Kidney (tissue), 14 donors: ENCODE results near the gene WNK4. TPM values are rescaled to one million over a fixed set of nuclear protein-coding genes. Genes with fewer than 3 reads are reported as not detected.

Source experiments
- DNase-seq, 5 donors: peaks; one replicate each; pipeline ENCODE4 v3.0.0-alpha.2; 2013 to 2020
- FAIRE-seq: peaks from 2 replicates; lab custom pipeline; 2012; peaks lifted over from hg19 to GRCh38; lab: Jason Lieb, UNC
- H3K27ac ChIP-seq, 2 donors: one replicate each; pipeline ENCODE4 v1.7.0; 2013; ENCODE audit warnings: low read depth in 2 of 2, low read length in 2 of 2, inconsistent platforms in 1 of 2
- H3K27me3 ChIP-seq: one replicate; pipeline ENCODE4 v1.7.1; 2013; ENCODE audit warnings: low read length, inconsistent platforms; ENCODE audit not compliant: control insufficient read depth, insufficient read depth
- H3K36me3 ChIP-seq, 3 donors: one replicate each; pipeline versions ENCODE4 v1.7.0 to v1.7.1; 2013; ENCODE audit warnings: low read length in 3 of 3, control low read depth in 1 of 3, inconsistent platforms in 1 of 3; ENCODE audit not compliant: insufficient read depth in 3 of 3, control insufficient read depth in 2 of 3
- H3K4me1 ChIP-seq, 3 donors: one replicate each; pipeline versions ENCODE4 v1.7.0 to v1.7.1; 2013; ENCODE audit warnings: low read length in 3 of 3, inconsistent platforms in 1 of 3, low read depth in 1 of 3; ENCODE audit not compliant: control insufficient read depth in 2 of 3, insufficient read depth in 2 of 3
- H3K4me3 ChIP-seq, 3 donors: one replicate each; pipeline versions ENCODE4 v1.7.0 to v1.8.1; 2013; ENCODE audit warnings: low read length in 3 of 3, control low read depth in 1 of 3, inconsistent platforms in 1 of 3
- H3K9ac ChIP-seq, 3 donors: one replicate each; pipeline versions ENCODE4 v1.7.0 to v1.7.1; 2013; ENCODE audit warnings: low read length in 3 of 3, control low read depth in 1 of 3, inconsistent platforms in 1 of 3
- H3K9me3 ChIP-seq, 3 donors: one replicate each; pipeline versions ENCODE4 v1.7.0 to v1.7.1; 2013; ENCODE audit warnings: low read length in 3 of 3, control low read depth in 1 of 3, inconsistent platforms in 1 of 3; ENCODE audit not compliant: control insufficient read depth in 2 of 3, insufficient read depth in 1 of 3
- intact Hi-C: fragments of 100-400 bp; cut with DNase I; formaldehyde crosslinking; loops from one replicate; pipeline ENCODE4 v1.11.1; 2022
- polyA plus RNA-seq: library from polyadenylated mRNA; stranded (reverse); fragments of 350-450 nt; fragmentation: Illumina TruSeq; extraction: RNeasy Lipid Tissue Mini Kit (QIAGEN cat#74804); gene quantifications from one replicate; pipeline ENCODE4 v1.2.3, GENCODE V29; 2014; ENCODE audit warnings: low read depth, low replicate concordance; ENCODE audit not compliant: insufficient read depth
- total RNA-seq: library from RNA; stranded (reverse); fragmentation: NEBNext Ultra II Directional; extraction: Animal tissue kit (Norgen Biotek cat#: 25700); gene quantifications from one replicate; pipeline ENCODE4 v1.2.1, GENCODE V29; 2021
- TF ChIP-seq, protein P1 (sequence below): IDR thresholded peaks from 3 replicates; pipeline ENCODE4 v1.5.1; 2012; ENCODE audit warnings: mild to moderate bottlenecking, moderate library complexity, borderline replicate concordance; ENCODE audit not compliant: insufficient read depth; ENCODE audit errors: extremely low read depth
- donor health status: control.
- donor health status: control.
- donor health status: control.
- donor health status: control.
- donor health status: control.
- donor health status: DM: yes; HTN: yes; CAD: no.
- donor health status: Normal renal cell carcinoma (clear cell type).

WNK4 gene
- total and polyA plus RNA-seq, 2 donors from 2014 or later = 14.9 to 26.4 TPM

DNA sequence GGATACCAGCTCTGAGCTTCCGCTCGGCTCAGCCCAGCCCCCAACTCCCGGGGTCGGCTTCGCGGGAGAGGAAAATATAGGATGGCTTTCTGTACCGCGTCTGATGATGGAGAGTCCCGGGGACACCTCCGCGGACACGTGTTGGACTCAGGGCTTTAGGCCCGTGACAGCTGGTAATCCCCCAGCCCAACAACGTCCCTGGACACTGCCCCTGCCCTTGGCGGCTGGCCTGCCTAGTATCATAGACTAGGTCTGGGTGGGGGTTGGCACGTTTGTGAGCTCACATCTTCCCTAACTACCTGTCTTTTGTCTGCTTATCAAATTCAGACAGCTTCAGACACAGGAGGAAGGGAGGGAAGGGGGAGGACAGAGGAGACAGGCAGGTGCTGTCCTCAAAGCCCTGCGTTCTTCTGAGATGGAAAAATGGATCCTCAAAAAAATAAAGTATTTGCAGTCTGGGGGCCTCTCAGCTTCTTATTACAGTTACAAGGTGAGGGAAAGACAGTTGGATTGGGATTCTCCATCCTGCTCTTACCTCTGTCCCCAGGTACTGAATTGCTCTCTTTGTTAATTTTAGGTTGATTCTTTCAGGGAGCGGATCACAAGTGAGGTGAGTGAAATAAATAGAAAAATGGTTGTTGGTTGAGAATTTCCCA lies 53.5 kb downstream of the WNK4 start:
- intact Hi-C loops = no loop called here
- peak in 2 of 5 donors; percentile 58 to 77 for DNase-seq
- TF ChIP-seq, protein P1, sequence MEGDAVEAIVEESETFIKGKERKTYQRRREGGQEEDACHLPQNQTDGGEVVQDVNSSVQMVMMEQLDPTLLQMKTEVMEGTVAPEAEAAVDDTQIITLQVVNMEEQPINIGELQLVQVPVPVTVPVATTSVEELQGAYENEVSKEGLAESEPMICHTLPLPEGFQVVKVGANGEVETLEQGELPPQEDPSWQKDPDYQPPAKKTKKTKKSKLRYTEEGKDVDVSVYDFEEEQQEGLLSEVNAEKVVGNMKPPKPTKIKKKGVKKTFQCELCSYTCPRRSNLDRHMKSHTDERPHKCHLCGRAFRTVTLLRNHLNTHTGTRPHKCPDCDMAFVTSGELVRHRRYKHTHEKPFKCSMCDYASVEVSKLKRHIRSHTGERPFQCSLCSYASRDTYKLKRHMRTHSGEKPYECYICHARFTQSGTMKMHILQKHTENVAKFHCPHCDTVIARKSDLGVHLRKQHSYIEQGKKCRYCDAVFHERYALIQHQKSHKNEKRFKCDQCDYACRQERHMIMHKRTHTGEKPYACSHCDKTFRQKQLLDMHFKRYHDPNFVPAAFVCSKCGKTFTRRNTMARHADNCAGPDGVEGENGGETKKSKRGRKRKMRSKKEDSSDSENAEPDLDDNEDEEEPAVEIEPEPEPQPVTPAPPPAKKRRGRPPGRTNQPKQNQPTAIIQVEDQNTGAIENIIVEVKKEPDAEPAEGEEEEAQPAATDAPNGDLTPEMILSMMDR = no peak
- peaks cover 0 to 20% (median 17%) of the 10 kb centered on the region in 3 donors for H3K36me3 ChIP-seq
- H3K4me3 ChIP-seq = peak overlapping the region; percentile 82 to 95 (median 92)
- H3K4me1 ChIP-seq = peaks cover 0 to 9% (median 5%) of the 10 kb centered on the region in 3 donors
- H3K27me3 ChIP-seq = no peaks in the 10 kb centered on the region
- peak overlapping the region; percentile 71 to 95 (median 94) for H3K9ac ChIP-seq
- FAIRE-seq = no peak
- H3K9me3 ChIP-seq = no peaks in the 10 kb centered on the region
- H3K27ac ChIP-seq = peak overlapping the region; percentile 74 to 86

DNA sequence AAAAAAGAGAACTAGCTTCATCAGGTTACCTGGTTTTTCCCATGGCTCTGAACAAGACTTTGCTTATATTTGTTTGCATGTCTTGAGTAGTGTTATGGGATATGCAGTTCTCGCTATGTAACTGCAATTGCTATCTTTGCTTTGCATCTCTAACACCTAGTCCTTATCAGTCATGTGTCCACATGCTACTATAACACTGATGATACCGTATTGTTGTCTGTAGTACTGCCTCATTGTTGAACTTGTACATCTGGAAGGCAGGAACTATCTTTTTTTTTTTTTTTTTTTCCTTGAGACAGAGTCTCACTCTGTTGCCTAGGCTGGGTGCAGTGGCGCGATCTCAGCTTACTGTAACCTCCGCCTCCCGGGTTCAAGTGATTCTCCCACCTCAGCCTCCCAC lies 55.3 kb downstream of the WNK4 start:
- H3K27ac ChIP-seq = no peak overlapping the region
- no peaks in the 10 kb centered on the region for H3K9me3 ChIP-seq
- FAIRE-seq (no peak), DNase-seq (no peak)
- no peaks in the 10 kb centered on the region for H3K27me3 ChIP-seq
- intact Hi-C loops = no loop called here
- H3K4me3 ChIP-seq = no peak overlapping the region
- peaks cover 6 to 28% (median 26%) of the 10 kb centered on the region in 3 donors for H3K36me3 ChIP-seq
- H3K9ac ChIP-seq = no peak overlapping the region
- H3K4me1 ChIP-seq = peaks cover 0 to 9% (median 5%) of the 10 kb centered on the region in 3 donors
- TF ChIP-seq, protein P1 = no peak

GRCh38 chr17:42841975-42842685 lies 61.7 kb downstream of the WNK4 start:
- no peak for FAIRE-seq

More at GRCh38 chr17:42841975-42842685, 61.7 kb downstream of the WNK4 start:
- Histone ChIP-seq H3K9me3 (no peaks in the 10 kb centered on the region), H3K36me3 (peaks cover 12 to 51% (median 48%) of the 10 kb centered on the region in 3 donors), H3K9ac (no peak overlapping the region), H3K4me1 (peaks cover 0 to 5% (median 3%) of the 10 kb centered on the region in 3 donors), H3K4me3 (no peak overlapping the region), H3K27me3 (no peaks in the 10 kb centered on the region), H3K27ac (no peak overlapping the region)
- intact Hi-C loops = loop anchor here (5.0 kb wide), 1 partner anchor 90 kb away; no protein-coding TSS in a partner anchor
- TF ChIP-seq, protein P1 = no peak
- DNase-seq = no peak
